Astrocyte of the cerebellum (primary cell): ENCODE measurements around the gene DNAJB1.

Experiments
- DNase-seq: peaks from one replicate; pipeline ENCODE4 v3.0.0-alpha.2; 2011; ENCODE audit warnings: low read depth
- H3K4me3 ChIP-seq: 2 replicates; pipeline ENCODE4 v1.5.1; 2011; ENCODE audit warnings: mild to moderate bottlenecking, low read depth, low read length, moderate library complexity
- CTCF ChIP-seq: IDR thresholded peaks from 2 replicates; pipeline ENCODE4 v1.5.1; 2012; ENCODE audit warnings: low read length, low read depth, moderate library complexity, mild to moderate bottlenecking; ENCODE audit errors: missing control alignments
- in situ Hi-C: cut with HindIII; loops from 2 replicates; pipeline ENCODE4 v1.10.0; 2017; ENCODE audit warnings: low sequenced_read_pairs

DNAJB1 gene

GRCh38 chr19:14475251-14476073, 42.7 kb downstream of the DNAJB1 start, which contains the start of gene PTGER1:
TSS of gene PTGER1 (minus strand) at chr19:14475354. CDS start at chr19:14474320, 1,034 bp downstream.
- H3K4me3 ChIP-seq: peak within 1 kb of the TSS; percentile 16
- no peak for DNase-seq
- TF ChIP-seq CTCF: peak; percentile 48
- in situ Hi-C loops: no loop called here

GRCh38 chr19:14474827-14475226, 43.4 kb downstream of the DNAJB1 start:
- TF ChIP-seq CTCF: no peak
- H3K4me3 ChIP-seq: peak overlapping the region; percentile 16
- in situ Hi-C loops: no loop called here
- no peak for DNase-seq

GRCh38 chr19:14473978-14474578, 44.1 kb downstream of the DNAJB1 start:
- TF ChIP-seq CTCF: no peak
- in situ Hi-C loops: no loop called here
- H3K4me3 ChIP-seq: no peak overlapping the region
- DNase-seq: no peak

- in situ Hi-C loops: no loop called here
- H3K4me3 ChIP-seq: no peak overlapping the region
- DNase-seq: no peak
These were observed 44.9 kb downstream of the DNAJB1 start for GRCh38 chr19:14473073-14473977.

GRCh38 chr19:14472202-14472938, 45.8 kb downstream of the DNAJB1 start:
- no peak overlapping the region for H3K4me3 ChIP-seq
- peak; percentile 93 for TF ChIP-seq CTCF
- DNase-seq: no peak
- in situ Hi-C loops: no loop called here

More at GRCh38 chr19:14473073-14473977, 44.9 kb downstream of the DNAJB1 start:
- no peak for TF ChIP-seq CTCF
